Measurements from ENCODE around the gene NEUROG2. TPM values are rescaled to one million over a fixed set of nuclear protein-coding genes. Genes with fewer than 3 reads are reported as not detected.

The NEUROG2 gene
- total and polyA plus RNA-seq, 2 of the 4 experiments (the other 2 are of a cell fraction): not detected

DNA sequence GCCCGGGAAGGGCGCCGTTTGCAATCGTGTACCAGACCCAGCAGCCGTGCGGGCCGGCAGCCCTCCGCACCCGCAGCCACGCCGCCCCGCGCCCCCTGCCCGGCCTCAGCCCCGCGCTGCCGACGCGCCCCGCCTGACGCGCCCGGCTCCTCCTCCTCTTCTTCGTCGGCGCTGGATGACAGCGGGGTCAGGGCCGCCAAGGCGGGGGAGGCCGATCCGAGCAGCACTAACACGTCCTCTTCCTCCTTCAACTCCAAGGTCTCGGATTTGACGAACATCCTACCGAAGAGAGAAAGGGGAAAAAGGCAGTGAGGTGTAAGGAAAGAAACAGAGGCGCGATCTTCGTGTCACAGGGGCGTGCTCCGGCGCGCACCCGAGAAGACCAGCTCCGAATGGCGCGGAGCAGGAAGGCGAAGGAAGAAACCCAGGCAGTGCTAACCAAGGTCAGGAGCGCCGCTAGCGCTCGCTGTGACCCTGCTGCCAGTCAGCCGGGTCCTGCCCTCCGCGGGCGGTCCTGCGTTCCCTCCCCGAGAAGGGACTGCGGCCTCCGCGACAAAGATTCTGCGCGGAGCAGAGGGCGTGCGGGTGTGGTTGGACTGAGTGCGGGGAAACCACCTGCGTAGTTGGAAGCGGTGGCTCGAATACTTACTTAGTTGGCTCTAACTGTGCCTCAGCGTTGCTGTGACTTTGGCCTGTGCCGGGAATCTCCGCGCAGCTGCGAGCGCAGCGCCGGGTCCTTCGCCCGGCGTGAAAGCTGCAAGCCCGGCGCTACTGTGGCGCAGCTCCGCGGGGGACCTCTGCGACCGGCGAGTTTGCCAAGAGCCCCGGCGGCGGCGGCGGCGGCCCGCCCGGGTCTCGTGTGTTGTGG, 548 bp downstream of the NEUROG2 start (continued):
- TF ChIP-seq CHD1 (IDR thresholded peaks at IDR 0.05; ENCODE audit: low read depth, low read length): no peak

DNA sequence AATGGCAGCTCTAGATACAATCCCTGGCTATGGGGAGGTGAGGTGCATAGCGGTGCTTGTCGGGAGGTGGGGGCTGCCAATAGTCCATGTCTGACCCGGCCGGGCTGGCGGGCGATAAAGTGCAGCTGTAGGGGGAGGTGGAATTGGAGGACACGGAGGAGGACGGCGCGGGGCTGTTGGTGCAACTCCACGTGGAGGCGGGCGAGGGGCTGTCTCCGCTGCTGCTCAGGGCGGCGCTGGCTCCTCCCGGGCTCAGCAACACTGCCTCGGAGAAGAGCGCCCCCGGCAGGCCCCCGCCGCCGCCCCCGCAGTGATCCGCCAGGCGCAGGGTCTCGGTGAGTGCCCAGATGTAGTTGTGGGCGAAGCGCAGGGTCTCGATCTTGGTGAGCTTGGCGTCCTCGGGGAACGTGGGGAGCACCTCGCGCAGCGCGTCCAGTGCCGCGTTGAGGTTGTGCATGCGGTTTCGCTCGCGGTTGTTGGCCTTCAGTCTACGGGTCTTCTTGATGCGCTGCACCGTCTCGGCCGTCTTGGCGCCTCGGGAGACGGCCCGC, 1.3 kb downstream of the NEUROG2 start:
- Histone ChIP-seq H3K79me1 (ENCODE audit: low read depth in 1 of 2, low read length in 2 of 2) (no peaks in the 10 kb centered on the region), H4K8ac (ENCODE audit: low read depth in 2 of 2, low read length in 2 of 2) (no peak overlapping the region), H3K27me3 (ENCODE audit: control insufficient read depth, insufficient read depth, low read length) (peaks cover 83% of the 10 kb centered on the region), H3K27ac (ENCODE audit: insufficient read depth, low read length) (no peak overlapping the region), H3K9ac (ENCODE audit: low read depth, low read length) (no peak overlapping the region), H3K4ac (ENCODE audit: low read depth, low read length) (no peak overlapping the region), H3K4me1 (ENCODE audit: control insufficient read depth, insufficient read depth, low read length) (peaks cover 1% of the 10 kb centered on the region; the same call in 1 of the 2 replicates), H3K9me3 (ENCODE audit: control insufficient read depth, insufficient read depth, low read length) (peaks cover 8% of the 10 kb centered on the region), H3K56ac (ENCODE audit: extremely low read depth, insufficient read depth, low read length) (no peak overlapping the region), H3K9me1 (ENCODE audit: insufficient read depth, low read length) (no peaks in the 10 kb centered on the region), H3K4me2 (ENCODE audit: low read depth, low read length) (peak overlapping the region; percentile 100), H2BK5ac (ENCODE audit: low read depth, low read length, poor library complexity, severe bottlenecking) (no peak overlapping the region), H2BK15ac (ENCODE audit: low read depth, low read length) (no peak overlapping the region), H2BK20ac (ENCODE audit: low read depth, low read length) (no peak overlapping the region), H2AK5ac (ENCODE audit: low read depth, low read length) (no peak overlapping the region), H2BK120ac (ENCODE audit: low read depth, low read length) (no peak overlapping the region), H3K18ac (ENCODE audit: low read depth, low read length) (no peak overlapping the region), H4K91ac (ENCODE audit: insufficient read depth, low read depth, low read length) (no peak overlapping the region), H4K20me1 (ENCODE audit: insufficient read depth, low read length) (no peaks in the 10 kb centered on the region), H2AFZ (replicated peaks; ENCODE audit: low read length, poor library complexity) (peak overlapping the region; percentile 83), H3K14ac (replicated peaks; ENCODE audit: low read depth, low read length) (no peak overlapping the region), H3K36me3 (ENCODE audit: control insufficient read depth, insufficient read depth, low read length) (no peaks in the 10 kb centered on the region), H3K23ac (ENCODE audit: low read depth, low read length) (no peak overlapping the region), H3K4me3 (ENCODE audit: insufficient read depth, low read depth, low read length) (peak overlapping the region; percentile 67), H2AK9ac (replicated peaks; ENCODE audit: low read depth, low read length, poor library complexity) (peak overlapping the region; percentile 46), H4K5ac (ENCODE audit: low read depth, low read length) (no peak overlapping the region)
- DNase-seq (no peak), ATAC-seq (ENCODE audit: low read depth) (no peak)
- in situ Hi-C loops (cut with MboI; ENCODE audit: low sequenced_read_pairs) (no loop called here), intact Hi-C loops (cut with micrococcal nuclease) (no loop called here), dilution Hi-C loops (cut with HindIII; ENCODE audit: low sequenced_read_pairs, unreplicated experiment) (no loop called here)
- 1% methylated on average over 32 of the region's 52 CpGs; no CpG with 5 or more reads in 1 of the 2 experiments for WGBS, 2 experiments (ENCODE audit: extremely low coverage in 2 of 2, insufficient read length in 1 of 2)
- CTCF ChIA-PET: no interaction called here
- no TSS peak for BruUV-seq (replicated peaks)
- POLR2A ChIA-PET (ENCODE audit: unreplicated experiment): no interaction called here
- TF ChIP-seq SMC3 (IDR thresholded peaks at IDR 0.05; ENCODE audit: low read depth, low read length): no peak
- no peak for TF ChIP-seq RCOR1 (IDR thresholded peaks at IDR 0.05; ENCODE audit: insufficient replicate concordance, low read length)
- TF ChIP-seq, protein P1, sequence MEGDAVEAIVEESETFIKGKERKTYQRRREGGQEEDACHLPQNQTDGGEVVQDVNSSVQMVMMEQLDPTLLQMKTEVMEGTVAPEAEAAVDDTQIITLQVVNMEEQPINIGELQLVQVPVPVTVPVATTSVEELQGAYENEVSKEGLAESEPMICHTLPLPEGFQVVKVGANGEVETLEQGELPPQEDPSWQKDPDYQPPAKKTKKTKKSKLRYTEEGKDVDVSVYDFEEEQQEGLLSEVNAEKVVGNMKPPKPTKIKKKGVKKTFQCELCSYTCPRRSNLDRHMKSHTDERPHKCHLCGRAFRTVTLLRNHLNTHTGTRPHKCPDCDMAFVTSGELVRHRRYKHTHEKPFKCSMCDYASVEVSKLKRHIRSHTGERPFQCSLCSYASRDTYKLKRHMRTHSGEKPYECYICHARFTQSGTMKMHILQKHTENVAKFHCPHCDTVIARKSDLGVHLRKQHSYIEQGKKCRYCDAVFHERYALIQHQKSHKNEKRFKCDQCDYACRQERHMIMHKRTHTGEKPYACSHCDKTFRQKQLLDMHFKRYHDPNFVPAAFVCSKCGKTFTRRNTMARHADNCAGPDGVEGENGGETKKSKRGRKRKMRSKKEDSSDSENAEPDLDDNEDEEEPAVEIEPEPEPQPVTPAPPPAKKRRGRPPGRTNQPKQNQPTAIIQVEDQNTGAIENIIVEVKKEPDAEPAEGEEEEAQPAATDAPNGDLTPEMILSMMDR (conservative IDR thresholded peaks at IDR 0.05; ENCODE audit: low read depth, low read length): no peak
- TF ChIP-seq, protein P2, sequence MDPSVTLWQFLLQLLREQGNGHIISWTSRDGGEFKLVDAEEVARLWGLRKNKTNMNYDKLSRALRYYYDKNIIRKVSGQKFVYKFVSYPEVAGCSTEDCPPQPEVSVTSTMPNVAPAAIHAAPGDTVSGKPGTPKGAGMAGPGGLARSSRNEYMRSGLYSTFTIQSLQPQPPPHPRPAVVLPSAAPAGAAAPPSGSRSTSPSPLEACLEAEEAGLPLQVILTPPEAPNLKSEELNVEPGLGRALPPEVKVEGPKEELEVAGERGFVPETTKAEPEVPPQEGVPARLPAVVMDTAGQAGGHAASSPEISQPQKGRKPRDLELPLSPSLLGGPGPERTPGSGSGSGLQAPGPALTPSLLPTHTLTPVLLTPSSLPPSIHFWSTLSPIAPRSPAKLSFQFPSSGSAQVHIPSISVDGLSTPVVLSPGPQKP (IDR thresholded peaks at IDR 0.05; ENCODE audit: borderline replicate concordance, low read depth, low read length): no peak
- no peak for TF ChIP-seq RFX5 (IDR thresholded peaks at IDR 0.05; ENCODE audit: low read depth, low read length)
- no peak for TF ChIP-seq CEBPB (IDR thresholded peaks at IDR 0.05; ENCODE audit: low read depth, low read length)
- no peak for TF ChIP-seq FOS (IDR thresholded peaks at IDR 0.05; ENCODE audit: low read depth, low read length)
- no peak for TF ChIP-seq MXI1 (IDR thresholded peaks at IDR 0.05; ENCODE audit: borderline replicate concordance, low read depth, low read length)
- TF ChIP-seq POLR2A (IDR thresholded peaks at IDR 0.05; ENCODE audit: low read depth, low read length): no peak
- no peak for TF ChIP-seq RAD21 (IDR thresholded peaks at IDR 0.05; ENCODE audit: low read length)
- TF ChIP-seq NFE2L2 (IDR thresholded peaks at IDR 0.05; ENCODE audit: low read depth, low read length): no peak
- no peak for TF ChIP-seq BHLHE40 (IDR thresholded peaks at IDR 0.05; ENCODE audit: low read depth, low read length)
- no peak for TF ChIP-seq MAFK (IDR thresholded peaks at IDR 0.05; ENCODE audit: low read depth, low read length)

Data from IMR-90 (cell line).